C4-2B (cell line): ENCODE results near the gene DLGAP1.

Experiments used
- CTCF ChIP-seq: fragments of 450-650 bp; conservative IDR thresholded peaks from 2 replicates; pipeline ENCODE4 v1.5.1; 2017; ENCODE audit warnings: mild to moderate bottlenecking
- ZFX ChIP-seq: fragments of 450-650 bp; IDR thresholded peaks from 2 replicates; pipeline ENCODE4 v1.6.1; 2017

DNA sequence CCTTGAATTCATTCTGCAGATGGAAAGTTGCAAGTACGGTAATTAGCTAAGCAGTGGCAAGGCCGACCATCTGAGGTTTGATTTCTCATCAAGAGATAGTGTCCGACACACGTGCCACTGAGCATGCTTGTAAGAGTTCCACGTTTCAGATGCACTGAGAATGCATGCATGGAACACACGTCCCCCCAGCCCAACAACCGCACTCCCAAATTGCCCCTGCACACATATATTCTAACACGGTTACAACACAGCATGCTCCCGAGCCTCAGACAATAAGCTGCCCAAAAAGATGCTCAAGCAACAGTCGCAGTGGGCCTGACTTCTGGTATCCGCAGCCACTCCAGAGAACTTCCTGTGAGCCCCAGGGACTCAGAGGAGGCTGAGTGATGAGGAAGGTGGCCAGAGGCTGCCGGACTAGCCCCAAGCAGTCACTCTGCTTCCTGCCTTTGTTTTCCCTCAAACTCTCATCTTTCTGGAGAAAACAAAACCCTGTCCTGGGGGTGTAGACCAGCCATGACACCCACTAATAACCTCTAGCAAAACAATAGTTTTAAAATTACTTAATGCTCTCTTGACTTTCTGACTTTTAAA lies 801.2 kb downstream of the DLGAP1 start:
- TF ChIP-seq CTCF (no peak), ZFX (no peak)
